ENCODE results near the gene SFRP2.

SFRP2 gene

DNA sequence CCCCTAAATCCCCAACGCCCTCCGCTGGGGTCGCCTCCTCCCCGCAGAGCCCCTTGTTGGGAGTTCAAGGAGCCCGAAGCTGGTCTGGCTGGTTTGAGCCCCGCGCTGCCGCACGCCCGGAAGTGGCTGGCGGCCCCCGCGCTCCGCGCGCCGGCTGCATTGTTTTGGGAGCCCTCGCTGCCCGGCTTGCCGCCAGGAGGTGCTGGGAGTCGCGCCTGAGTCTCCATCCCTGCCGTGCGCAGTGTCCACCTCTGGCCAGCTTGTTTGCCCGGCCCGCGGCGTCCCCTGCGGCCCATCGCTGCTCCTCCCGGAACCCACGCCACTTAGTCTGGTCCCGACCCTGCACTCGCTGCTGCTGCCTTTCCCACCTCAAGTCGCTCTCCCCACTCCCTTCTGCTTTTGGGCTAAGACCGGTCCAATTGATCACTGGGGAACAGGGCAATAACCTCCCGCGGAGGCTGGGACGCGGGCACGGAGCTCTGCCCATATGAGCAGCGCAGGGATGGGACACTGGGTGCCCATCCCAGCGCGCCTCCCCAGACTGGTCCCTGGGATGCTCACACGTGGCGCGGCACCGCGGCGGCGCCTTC, 2.2 kb upstream of the SFRP2 start:
- H3K4me3 ChIP-seq (ENCODE audit: low read depth, low read length), result no peak overlapping the region

GRCh38 chr4:153790500-153790865, 1.6 kb upstream of the SFRP2 start:
- in situ Hi-C loops (cut with HindIII; ENCODE audit: low sequenced_read_pairs), result no loop called here

More for the DNA sequence above, 2.2 kb upstream of the SFRP2 start:
- in situ Hi-C loops (cut with HindIII; ENCODE audit: low sequenced_read_pairs), result no loop called here
- TF ChIP-seq, protein P1, sequence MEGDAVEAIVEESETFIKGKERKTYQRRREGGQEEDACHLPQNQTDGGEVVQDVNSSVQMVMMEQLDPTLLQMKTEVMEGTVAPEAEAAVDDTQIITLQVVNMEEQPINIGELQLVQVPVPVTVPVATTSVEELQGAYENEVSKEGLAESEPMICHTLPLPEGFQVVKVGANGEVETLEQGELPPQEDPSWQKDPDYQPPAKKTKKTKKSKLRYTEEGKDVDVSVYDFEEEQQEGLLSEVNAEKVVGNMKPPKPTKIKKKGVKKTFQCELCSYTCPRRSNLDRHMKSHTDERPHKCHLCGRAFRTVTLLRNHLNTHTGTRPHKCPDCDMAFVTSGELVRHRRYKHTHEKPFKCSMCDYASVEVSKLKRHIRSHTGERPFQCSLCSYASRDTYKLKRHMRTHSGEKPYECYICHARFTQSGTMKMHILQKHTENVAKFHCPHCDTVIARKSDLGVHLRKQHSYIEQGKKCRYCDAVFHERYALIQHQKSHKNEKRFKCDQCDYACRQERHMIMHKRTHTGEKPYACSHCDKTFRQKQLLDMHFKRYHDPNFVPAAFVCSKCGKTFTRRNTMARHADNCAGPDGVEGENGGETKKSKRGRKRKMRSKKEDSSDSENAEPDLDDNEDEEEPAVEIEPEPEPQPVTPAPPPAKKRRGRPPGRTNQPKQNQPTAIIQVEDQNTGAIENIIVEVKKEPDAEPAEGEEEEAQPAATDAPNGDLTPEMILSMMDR (IDR thresholded peaks at IDR 0.05; ENCODE audit: low read depth, low read length), result peak; percentile 29
- no peak for DNase-seq (ENCODE audit: low read depth, low spot score)

DNA sequence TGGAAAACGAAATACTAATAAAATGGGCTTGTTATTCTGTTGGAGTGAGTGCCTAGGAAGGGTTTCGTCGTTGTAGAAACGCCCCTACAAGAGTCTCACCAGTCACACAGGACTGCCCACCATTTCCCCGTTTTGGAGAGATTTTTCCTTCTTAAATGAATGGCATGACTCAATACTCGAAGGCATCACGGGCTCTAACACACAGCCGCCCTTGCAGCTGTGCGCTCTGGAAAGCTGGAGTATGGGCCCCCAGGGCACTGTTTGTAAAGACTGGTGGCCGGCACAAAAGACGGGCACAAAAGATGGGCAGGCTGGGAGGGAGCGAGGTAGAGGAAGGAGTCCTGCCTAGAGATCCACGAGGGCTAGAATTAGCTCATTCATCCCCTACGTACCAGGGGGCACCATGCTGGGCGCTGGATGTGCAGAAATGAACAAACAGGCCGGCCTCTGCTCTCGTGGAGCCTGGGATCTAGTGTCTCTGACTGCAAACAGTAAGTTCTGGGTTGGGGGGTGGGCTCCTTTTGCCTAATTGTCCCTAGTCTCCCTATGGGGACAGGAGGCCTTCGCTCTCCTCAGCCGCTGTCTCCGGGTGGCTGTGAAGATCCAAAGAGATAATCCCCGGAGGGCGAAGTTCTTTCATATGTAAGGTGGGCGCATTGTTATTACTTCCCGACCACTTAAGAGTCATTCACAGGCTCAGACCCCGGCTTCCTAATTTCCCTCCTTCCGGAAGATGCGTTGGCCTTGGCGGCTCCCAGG, 1.0 kb upstream of the SFRP2 start:
- TF ChIP-seq, protein P1 (IDR thresholded peaks at IDR 0.05; ENCODE audit: low read depth, low read length), result no peak
- DNase-seq (ENCODE audit: low read depth, low spot score), result no peak
- H3K4me3 ChIP-seq (ENCODE audit: low read depth, low read length), result no peak overlapping the region
- in situ Hi-C loops (cut with HindIII; ENCODE audit: low sequenced_read_pairs), result no loop called here

More at GRCh38 chr4:153790500-153790865, 1.6 kb upstream of the SFRP2 start:
- TF ChIP-seq, protein P1 (IDR thresholded peaks at IDR 0.05; ENCODE audit: low read depth, low read length), result no peak
- no peak overlapping the region for H3K4me3 ChIP-seq (ENCODE audit: low read depth, low read length)
- no peak for DNase-seq (ENCODE audit: low read depth, low spot score)

DNA sequence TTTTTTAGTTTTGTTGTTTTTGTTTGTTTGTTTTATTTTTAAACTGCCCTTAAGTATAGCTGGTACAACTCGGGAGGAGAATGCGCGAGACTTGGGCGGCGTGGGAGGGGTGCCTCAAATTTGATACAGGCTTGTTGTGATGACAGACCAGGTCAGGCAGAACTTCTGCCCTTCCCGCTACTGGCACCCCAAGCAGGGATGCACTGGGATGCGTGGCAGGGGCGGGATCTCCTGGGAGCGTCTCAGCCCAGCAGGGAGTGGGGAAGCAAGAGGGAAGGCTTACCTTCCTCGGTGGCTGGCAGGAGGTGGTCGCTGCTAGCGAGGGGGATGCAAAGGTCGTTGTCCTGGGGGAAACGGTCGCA, 851 bp downstream of the SFRP2 start:
- TF ChIP-seq, protein P1 (IDR thresholded peaks at IDR 0.05; ENCODE audit: low read depth, low read length), result no peak

DNA sequence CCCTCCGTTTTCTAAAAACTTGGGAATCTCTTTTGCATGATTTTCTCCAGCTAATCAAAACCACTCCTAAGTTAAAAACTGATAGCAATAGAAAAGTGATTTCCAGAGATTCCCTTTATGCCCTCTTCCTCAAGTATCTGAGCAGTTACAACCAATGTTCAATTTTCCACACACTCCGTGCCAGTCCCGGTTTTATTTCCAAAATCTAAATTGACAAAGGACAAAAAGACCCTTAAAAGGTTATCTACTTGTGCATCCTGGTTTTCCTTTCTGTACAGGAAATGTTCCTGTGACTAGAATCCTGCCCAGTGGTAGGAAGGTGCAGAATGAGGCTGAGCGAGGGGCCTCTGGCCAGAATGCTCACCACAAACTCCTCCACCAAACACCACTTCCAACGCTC, 1.3 kb downstream of the SFRP2 start:
- TF ChIP-seq, protein P1 (IDR thresholded peaks at IDR 0.05; ENCODE audit: low read depth, low read length), result no peak
- no peak for DNase-seq (ENCODE audit: low read depth, low spot score)
- no peak overlapping the region for H3K4me3 ChIP-seq (ENCODE audit: low read depth, low read length)
- in situ Hi-C loops (cut with HindIII; ENCODE audit: low sequenced_read_pairs), result no loop called here

More for the DNA sequence above, 851 bp downstream of the SFRP2 start:
- no peak overlapping the region for H3K4me3 ChIP-seq (ENCODE audit: low read depth, low read length)
- in situ Hi-C loops (cut with HindIII; ENCODE audit: low sequenced_read_pairs), result no loop called here
- no peak for DNase-seq (ENCODE audit: low read depth, low spot score)

GRCh38 chr4:153787061-153787560, 1.8 kb downstream of the SFRP2 start:
- no peak for DNase-seq (ENCODE audit: low read depth, low spot score)
- TF ChIP-seq, protein P1 (IDR thresholded peaks at IDR 0.05; ENCODE audit: low read depth, low read length), result no peak
- H3K4me3 ChIP-seq (ENCODE audit: low read depth, low read length), result no peak overlapping the region
- in situ Hi-C loops (cut with HindIII; ENCODE audit: low sequenced_read_pairs), result no loop called here
